Smooth muscle cell (in vitro differentiated cells): ENCODE measurements around the gene FBXL16. TPM values are rescaled to one million over a fixed set of nuclear protein-coding genes. Genes with fewer than 3 reads are reported as not detected.

Experiments used
- DNase-seq: peaks from one replicate; lab custom pipeline; 2025; ENCODE audit not compliant: unreplicated experiment; lab: John Stamatoyannopoulos, UW
- H2AFZ ChIP-seq: fragments of 200-600 bp; sonication (generic); 2 replicates; pipeline ENCODE4 v1.6.0; 2016; ENCODE audit warnings: antibody characterized with exemption, low read depth, mild to moderate bottlenecking
- H3F3A ChIP-seq: fragments of 200-600 bp; sonication (generic); 2 replicates; pipeline ENCODE4 v1.6.0; 2017; ENCODE audit warnings: antibody characterized with exemption, low read depth
- H3K27ac ChIP-seq: fragments of 200-600 bp; sonication (generic); 2 replicates; pipeline ENCODE4 v1.5.1; 2016; ENCODE audit warnings: low read depth, mild to moderate bottlenecking
- H3K27me3 ChIP-seq: fragments of 200-600 bp; sonication (generic); 2 replicates; pipeline ENCODE4 v1.6.1; 2016; ENCODE audit warnings: low read depth, mild to moderate bottlenecking
- H3K36me3 ChIP-seq: fragments of 200-600 bp; sonication (generic); 2 replicates; pipeline ENCODE4 v1.5.1; 2016; ENCODE audit warnings: low read depth
- H3K4me1 ChIP-seq: fragments of 200-600 bp; sonication (generic); 2 replicates; pipeline ENCODE4 v1.5.1; 2016; ENCODE audit warnings: low read depth
- H3K4me2 ChIP-seq: fragments of 200-600 bp; sonication (generic); 2 replicates; pipeline ENCODE4 v1.6.0; 2016; ENCODE audit warnings: mild to moderate bottlenecking
- H3K4me3 ChIP-seq: fragments of 200-600 bp; sonication (generic); 2 replicates; pipeline ENCODE4 v1.5.1; 2016; ENCODE audit warnings: mild to moderate bottlenecking
- H3K79me2 ChIP-seq: fragments of 200-600 bp; sonication (generic); 2 replicates; pipeline ENCODE4 v1.6.0; 2016; ENCODE audit warnings: low read depth, mild to moderate bottlenecking
- H3K9ac ChIP-seq: fragments of 200-600 bp; sonication (generic); 2 replicates; pipeline ENCODE4 v1.6.0; 2016; ENCODE audit warnings: low read depth
- H3K9me3 ChIP-seq: fragments of 200-600 bp; sonication (generic); replicated peaks from 2 replicates; pipeline ENCODE4 v1.5.1; 2016; ENCODE audit warnings: low read depth
- H4K20me1 ChIP-seq: fragments of 200-600 bp; sonication (generic); 2 replicates; pipeline ENCODE4 v1.6.0; 2016; ENCODE audit warnings: low read depth
- WGBS: methylation state at CpG from one replicate; pipeline ENCODE4 v1.1.7; 2016; ENCODE audit warnings: low lambda C conversion rate; 5-methylcytosine and 5-hydroxymethylcytosine counted together
- polyA plus RNA-seq: library from polyadenylated mRNA; unstranded; fragments of >200 nt; fragmentation: Nextera tagmentation; extraction: Ambion mirVana; gene quantifications from 2 replicates; pipeline ENCODE4 v1.2.1, GENCODE V29; 2016
- total RNA-seq: library from RNA; depleted of rRNA; stranded (reverse); fragments of >200 nt; gene quantifications from 2 replicates; pipeline ENCODE4 v1.2.3, GENCODE V29; 2014
- TF ChIP-seq, protein P1 (sequence below): fragments of 200-600 bp; sonication (generic); IDR thresholded peaks from 2 replicates; pipeline ENCODE4 v1.5.1; 2017; ENCODE audit warnings: borderline replicate concordance, mild to moderate bottlenecking, antibody characterized with exemption; ENCODE audit not compliant: insufficient read depth, poor library complexity, severe bottlenecking

The FBXL16 gene
- total and polyA plus RNA-seq, 2 experiments from 2014 or later: 0.17 to 0.76 TPM

DNA sequence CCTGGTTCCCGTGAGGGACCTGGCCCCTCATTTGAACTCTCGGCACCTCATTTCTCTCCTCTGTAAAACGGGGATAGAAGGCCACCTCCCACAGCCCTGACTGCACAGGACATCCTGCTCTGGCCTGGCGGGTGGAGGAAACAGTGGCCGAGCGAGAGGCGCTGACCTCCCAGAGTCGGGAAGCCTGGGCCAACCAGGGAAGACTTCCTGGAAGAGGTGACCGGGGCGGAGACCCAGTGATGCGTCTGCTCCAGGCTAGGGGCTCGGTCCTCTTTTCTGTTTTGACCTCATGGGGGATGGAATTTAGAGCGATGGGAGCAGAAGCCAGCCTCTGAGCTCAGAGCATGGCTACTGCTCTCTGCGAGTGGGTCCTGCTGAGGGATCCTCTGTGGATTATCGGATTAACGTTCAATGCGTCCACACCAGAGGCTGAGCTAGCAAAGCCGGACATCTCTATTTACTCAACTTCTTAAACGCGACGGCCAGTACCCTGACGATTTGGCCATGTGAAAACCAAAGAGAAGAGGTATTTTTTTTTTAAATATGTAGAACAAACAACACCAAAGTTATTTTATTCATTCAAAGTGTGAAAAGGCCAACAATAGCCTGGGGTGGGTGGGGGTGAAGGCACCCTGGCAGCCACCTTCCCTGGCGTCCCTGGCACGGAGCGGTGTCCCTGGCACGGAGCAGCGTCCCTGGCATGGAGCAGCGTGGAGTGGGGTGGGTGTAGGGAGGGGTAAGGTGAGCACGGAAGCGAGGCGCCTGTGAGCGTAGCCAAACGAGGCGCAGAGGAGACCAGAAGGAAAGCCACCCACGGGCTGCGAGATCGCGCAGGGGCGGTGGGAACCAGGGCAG is 45.8 kb upstream of the FBXL16 start:
- no peaks in the 10 kb centered on the region for H3F3A ChIP-seq
- 80% methylated on average over 39 of the region's 39 CpGs for WGBS
- no peaks in the 10 kb centered on the region for H3K9me3 ChIP-seq
- H3K4me1 ChIP-seq: peaks cover 4% of the 10 kb centered on the region
- H3K9ac ChIP-seq: no peak overlapping the region
- no peaks in the 10 kb centered on the region for H3K36me3 ChIP-seq
- H3K27me3 ChIP-seq: no peaks in the 10 kb centered on the region
- no peak overlapping the region for H3K4me2 ChIP-seq
- no peak overlapping the region for H3K4me3 ChIP-seq
- no peak for DNase-seq
- no peaks in the 10 kb centered on the region for H3K79me2 ChIP-seq
- no peak overlapping the region for H3K27ac ChIP-seq
- TF ChIP-seq, protein P1, sequence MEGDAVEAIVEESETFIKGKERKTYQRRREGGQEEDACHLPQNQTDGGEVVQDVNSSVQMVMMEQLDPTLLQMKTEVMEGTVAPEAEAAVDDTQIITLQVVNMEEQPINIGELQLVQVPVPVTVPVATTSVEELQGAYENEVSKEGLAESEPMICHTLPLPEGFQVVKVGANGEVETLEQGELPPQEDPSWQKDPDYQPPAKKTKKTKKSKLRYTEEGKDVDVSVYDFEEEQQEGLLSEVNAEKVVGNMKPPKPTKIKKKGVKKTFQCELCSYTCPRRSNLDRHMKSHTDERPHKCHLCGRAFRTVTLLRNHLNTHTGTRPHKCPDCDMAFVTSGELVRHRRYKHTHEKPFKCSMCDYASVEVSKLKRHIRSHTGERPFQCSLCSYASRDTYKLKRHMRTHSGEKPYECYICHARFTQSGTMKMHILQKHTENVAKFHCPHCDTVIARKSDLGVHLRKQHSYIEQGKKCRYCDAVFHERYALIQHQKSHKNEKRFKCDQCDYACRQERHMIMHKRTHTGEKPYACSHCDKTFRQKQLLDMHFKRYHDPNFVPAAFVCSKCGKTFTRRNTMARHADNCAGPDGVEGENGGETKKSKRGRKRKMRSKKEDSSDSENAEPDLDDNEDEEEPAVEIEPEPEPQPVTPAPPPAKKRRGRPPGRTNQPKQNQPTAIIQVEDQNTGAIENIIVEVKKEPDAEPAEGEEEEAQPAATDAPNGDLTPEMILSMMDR: no peak
- no peak overlapping the region for H2AFZ ChIP-seq
- no peaks in the 10 kb centered on the region for H4K20me1 ChIP-seq

DNA sequence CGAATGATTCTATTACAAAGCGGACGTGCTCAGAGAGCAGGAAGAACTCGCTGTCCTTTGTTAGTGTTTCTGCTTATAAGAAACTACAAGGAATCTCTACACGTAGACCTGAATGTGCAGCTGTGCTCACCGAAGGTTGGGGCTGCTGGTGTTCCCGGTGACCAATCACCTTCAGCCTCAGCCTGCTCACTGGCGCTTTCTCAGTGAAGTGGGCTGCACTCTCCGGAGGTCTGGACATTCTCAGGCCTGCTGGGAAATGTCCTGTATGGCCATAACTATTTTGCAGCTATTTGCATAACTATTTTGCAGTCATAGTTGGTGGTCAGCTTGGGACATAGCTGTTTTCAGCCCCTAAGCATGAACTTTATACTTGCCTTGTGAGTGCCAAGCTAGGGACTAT is 44.9 kb upstream of the FBXL16 start:
- Histone ChIP-seq H3K4me2 (no peak overlapping the region), H3K9ac (no peak overlapping the region), H3K36me3 (no peaks in the 10 kb centered on the region), H3K27ac (no peak overlapping the region), H3K4me3 (no peak overlapping the region), H3K4me1 (peaks cover 4% of the 10 kb centered on the region), H4K20me1 (no peaks in the 10 kb centered on the region), H2AFZ (no peak overlapping the region), H3F3A (no peaks in the 10 kb centered on the region), H3K9me3 (no peaks in the 10 kb centered on the region), H3K27me3 (no peaks in the 10 kb centered on the region), H3K79me2 (no peaks in the 10 kb centered on the region)
- no peak for DNase-seq
- TF ChIP-seq, protein P1: no peak
- 75% methylated on average over 9 of the region's 9 CpGs for WGBS

DNA sequence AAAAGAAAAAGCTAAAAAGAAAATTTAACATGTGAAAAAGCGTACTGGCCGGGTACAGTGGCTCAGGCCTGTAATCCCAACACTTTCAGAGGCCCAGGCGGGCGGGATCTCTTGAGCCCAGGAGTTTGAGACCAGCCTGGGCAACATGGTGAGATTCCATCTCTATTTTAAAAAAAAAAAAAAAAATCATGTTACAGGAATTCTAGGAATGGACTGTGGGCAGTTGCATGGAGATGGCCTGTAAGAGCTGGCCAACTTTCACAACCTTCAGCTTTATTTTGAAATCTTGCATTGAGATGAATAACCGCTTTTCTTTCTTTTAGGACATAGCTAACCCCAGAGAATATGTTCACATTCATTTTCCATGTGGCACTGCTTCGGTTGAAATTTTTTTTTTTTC is 43.4 kb upstream of the FBXL16 start:
- H3K9me3 ChIP-seq: no peaks in the 10 kb centered on the region
- no peak overlapping the region for H3K9ac ChIP-seq
- no peak overlapping the region for H2AFZ ChIP-seq
- no peaks in the 10 kb centered on the region for H4K20me1 ChIP-seq
- H3K27ac ChIP-seq: peak overlapping the region; percentile 19
- no peak overlapping the region for H3K4me3 ChIP-seq
- H3K4me2 ChIP-seq: no peak overlapping the region
- no peaks in the 10 kb centered on the region for H3K36me3 ChIP-seq
- WGBS: 73% methylated on average over 6 of the region's 6 CpGs
- H3K27me3 ChIP-seq: no peaks in the 10 kb centered on the region
- TF ChIP-seq, protein P1: no peak
- H3K4me1 ChIP-seq: peaks cover 4% of the 10 kb centered on the region
- H3K79me2 ChIP-seq: no peaks in the 10 kb centered on the region
- no peak for DNase-seq
- no peaks in the 10 kb centered on the region for H3F3A ChIP-seq
